ENCODE results near the gene BAZ2B. TPM values are rescaled to one million over a fixed set of nuclear protein-coding genes. Genes with fewer than 3 reads are reported as not detected.

Gene BAZ2B
- total RNA-seq, 4 donors from 2014 or later, result 122 to 181 (median 143) TPM

- Histone ChIP-seq H3K4me3 (replicated peaks in 1 of 3) (no peak overlapping the region), H3K4me1 (peaks cover 8 to 10% of the 10 kb centered on the region in 2 donors), H3K9me3 (no peaks in the 10 kb centered on the region), H3K36me3 (no peaks in the 10 kb centered on the region), H3K27ac (no peak overlapping the region), H3K27me3 (no peaks in the 10 kb centered on the region)
- 77 to 78% methylated on average over 2 of the region's 2 CpGs for WGBS, 2 donors
- DNase-seq, result no peak
- TF ChIP-seq POLR2A (IDR thresholded peaks at IDR 0.05), result no peak
- no peak for TF ChIP-seq CTCF (IDR thresholded peaks at IDR 0.05)
- intact Hi-C loops (cut with DNase I), result no loop called here
These were observed 131.8 kb downstream of the BAZ2B start for GRCh38 chr2:159484532-159484931.

GRCh38 chr2:159476329-159476728, 140.0 kb downstream of the BAZ2B start:
- Histone ChIP-seq H3K4me1 (peaks cover 0 to 5% of the 10 kb centered on the region in 2 donors), H3K4me3 (replicated peaks in 1 of 3) (no peak overlapping the region), H3K27ac (no peak overlapping the region), H3K27me3 (no peaks in the 10 kb centered on the region), H3K9me3 (no peaks in the 10 kb centered on the region), H3K36me3 (no peaks in the 10 kb centered on the region)
- intact Hi-C loops (cut with DNase I), result no loop called here
- TF ChIP-seq POLR2A (IDR thresholded peaks at IDR 0.05) (no peak), CTCF (IDR thresholded peaks at IDR 0.05) (no peak)
- 93 to 97% methylated on average over 2 of the region's 2 CpGs for WGBS, 2 donors
- DNase-seq, result no peak

DNA sequence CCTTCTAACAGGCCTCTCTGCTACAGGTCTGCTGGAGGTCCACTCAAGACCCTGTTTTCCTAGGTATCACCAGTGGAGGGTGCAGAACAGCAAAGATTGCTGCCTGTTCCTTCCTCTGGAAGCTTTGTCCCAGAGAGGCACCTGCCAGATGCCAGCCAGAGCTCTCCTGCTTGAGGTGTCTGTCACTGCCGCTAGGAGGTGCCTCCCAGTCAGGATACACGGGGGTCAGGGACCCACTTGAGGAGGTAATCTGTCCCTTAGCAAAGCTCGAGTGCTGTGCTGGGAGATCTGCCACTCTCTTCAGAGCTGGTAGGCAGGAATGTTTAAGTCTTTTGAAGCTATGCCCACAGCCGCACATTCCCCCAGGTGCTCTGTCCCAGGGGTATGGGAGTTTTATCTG, 140.6 kb downstream of the BAZ2B start:
- DNase-seq, result no peak
- intact Hi-C loops (cut with DNase I), result no loop called here
- Histone ChIP-seq H3K27ac (no peak overlapping the region), H3K4me1 (peaks cover 0 to 4% of the 10 kb centered on the region in 2 donors), H3K9me3 (no peaks in the 10 kb centered on the region), H3K36me3 (no peaks in the 10 kb centered on the region), H3K4me3 (replicated peaks in 1 of 3) (no peak overlapping the region), H3K27me3 (no peaks in the 10 kb centered on the region)
- TF ChIP-seq POLR2A (IDR thresholded peaks at IDR 0.05) (no peak), CTCF (IDR thresholded peaks at IDR 0.05) (no peak)
- whole genome bisulfite sequencing, 2 donors, result 92 to 96% methylated on average over 4 of the region's 4 CpGs

- no peak for DNase-seq
These were observed 145.0 kb downstream of the BAZ2B start for GRCh38 chr2:159471340-159471739.

DNA sequence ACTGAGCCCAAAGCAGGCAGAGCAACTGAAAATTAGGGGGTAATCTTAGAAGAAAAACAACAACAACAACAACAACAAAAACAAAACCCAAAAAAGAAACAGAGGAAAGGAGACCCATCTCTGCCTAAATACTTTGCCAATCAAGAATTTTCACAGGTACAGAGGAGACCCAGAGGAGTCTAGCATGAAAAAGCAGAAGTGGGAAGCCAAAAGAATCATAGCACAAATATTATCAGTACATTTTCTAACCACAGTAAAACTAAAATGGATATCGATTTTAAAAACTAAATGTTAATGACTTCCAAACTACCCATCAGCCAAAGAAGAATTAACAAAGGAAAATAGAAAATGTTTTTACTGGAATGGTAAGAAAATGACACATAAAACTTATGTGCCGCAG, 148.1 kb downstream of the BAZ2B start:
- 95 to 98% methylated on average over 2 of the region's 2 CpGs for WGBS, 2 donors
- no peak overlapping the region for H3K4me3 ChIP-seq (replicated peaks in 1 of 3)

More at GRCh38 chr2:159471340-159471739, 145.0 kb downstream of the BAZ2B start:
- no peak overlapping the region for H3K27ac ChIP-seq
- H3K36me3 ChIP-seq, result no peaks in the 10 kb centered on the region
- no peak overlapping the region for H3K4me3 ChIP-seq (replicated peaks in 1 of 3)
- no peaks in the 10 kb centered on the region for H3K27me3 ChIP-seq
- intact Hi-C loops (cut with DNase I), result no loop called here
- 46 to 48% methylated on average over 2 of the region's 2 CpGs for WGBS, 2 donors
- no peaks in the 10 kb centered on the region for H3K9me3 ChIP-seq
- TF ChIP-seq CTCF (IDR thresholded peaks at IDR 0.05) (no peak), POLR2A (IDR thresholded peaks at IDR 0.05) (no peak)
- no peaks in the 10 kb centered on the region for H3K4me1 ChIP-seq

More for the DNA sequence above, 148.1 kb downstream of the BAZ2B start:
- no peak for TF ChIP-seq CTCF (IDR thresholded peaks at IDR 0.05)
- no peak for TF ChIP-seq POLR2A (IDR thresholded peaks at IDR 0.05)
- no peak overlapping the region for H3K27ac ChIP-seq
- H3K36me3 ChIP-seq, result no peaks in the 10 kb centered on the region
- no peaks in the 10 kb centered on the region for H3K4me1 ChIP-seq
- H3K9me3 ChIP-seq, result no peaks in the 10 kb centered on the region
- H3K27me3 ChIP-seq, result no peaks in the 10 kb centered on the region
- DNase-seq, result no peak
- intact Hi-C loops (cut with DNase I), result no loop called here

Data from thyroid gland (tissue), 4 donors.